Stimulated activated naive CD4-positive, alpha-beta T cell treated with Interleukin-2 at 50 U/mL for 16 hours (primary cell): ENCODE data around the gene GCDH.
"Not testable (repeated sequence)": the region's sequence is repeated elsewhere in the genome, so short reads cannot be mapped to it uniquely, and the experiment has no call there.

Experiments
- DNase-seq: peaks from one replicate; lab custom pipeline; 2025; lab: John Stamatoyannopoulos, UW

GCDH gene

DNA sequence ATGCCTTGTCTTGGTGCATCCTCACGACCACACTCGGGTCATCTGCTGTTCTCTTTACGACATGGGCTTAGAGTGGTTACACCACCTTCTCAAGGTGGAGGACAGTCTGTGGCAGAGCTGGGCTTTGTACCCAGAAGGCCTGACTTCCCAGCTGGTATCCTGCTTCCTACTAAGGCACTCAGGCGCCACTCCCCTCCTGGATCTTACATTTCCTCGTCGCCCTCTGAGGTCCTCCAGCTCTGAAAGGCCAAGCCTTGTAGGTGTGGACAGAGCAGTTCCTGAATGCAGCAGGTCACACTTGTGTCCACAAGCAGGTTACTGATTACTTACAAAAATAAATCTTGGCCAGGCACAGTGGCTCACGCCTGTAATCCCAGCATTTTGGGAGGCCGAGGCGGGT lies 16.2 kb downstream of the GCDH start:
- DNase-seq = no peak

- DNase-seq = no peak
These were observed 21.6 kb downstream of the GCDH start for GRCh38 chr19:12912571-12912970.

GRCh38 chr19:12913011-12913561 lies 22.1 kb downstream of the GCDH start:
- DNase-seq = no peak

GRCh38 chr19:12913851-12914690 lies 23.1 kb downstream of the GCDH start:
- DNase-seq = peak; percentile 15

- not testable (repeated sequence) for DNase-seq
These were observed 24.9 kb downstream of the GCDH start for GRCh38 chr19:12915860-12916259.

DNA sequence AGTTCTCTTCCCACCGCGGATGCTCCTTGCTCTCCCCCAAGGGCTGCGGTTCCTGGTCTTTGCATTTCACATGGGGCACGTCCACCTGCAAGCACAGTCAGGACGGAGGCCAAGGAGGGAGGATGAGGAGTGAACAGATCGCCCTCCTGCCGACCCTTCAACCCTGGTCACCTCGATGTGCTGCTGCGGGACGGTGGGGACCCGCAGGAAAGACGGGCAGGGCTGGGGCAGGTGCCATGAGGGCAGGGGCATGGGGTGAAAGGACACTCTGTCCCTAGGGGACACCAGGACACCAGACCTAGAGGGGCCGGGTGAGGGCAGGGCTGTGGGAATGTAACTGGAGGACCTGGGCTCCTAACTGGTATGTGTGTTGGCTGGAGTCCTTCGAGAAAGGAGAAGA lies 27.3 kb downstream of the GCDH start:
- no peak for DNase-seq

DNA sequence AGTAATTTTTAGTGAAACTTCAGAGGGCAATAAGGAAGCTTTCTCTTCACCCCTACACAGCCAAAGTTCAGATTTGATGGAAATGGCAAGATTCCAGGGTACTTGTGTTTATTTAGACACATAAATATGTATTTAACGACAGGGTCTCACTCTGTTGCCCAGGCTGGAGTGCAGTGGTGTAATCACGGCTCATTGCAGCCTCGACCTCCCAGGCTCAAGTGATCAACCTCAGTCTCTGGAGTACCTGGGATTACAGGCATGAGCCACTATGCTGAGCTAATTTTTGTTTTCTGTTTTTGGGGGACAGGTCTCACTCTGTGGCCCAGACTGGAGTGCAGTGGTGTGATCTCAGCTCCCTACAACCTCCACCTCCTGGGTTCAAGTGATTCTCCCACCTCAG lies 30.1 kb downstream of the GCDH start:
- DNase-seq = no peak

GRCh38 chr19:12922959-12923358 lies 32.0 kb downstream of the GCDH start:
- DNase-seq = no peak

- no peak for DNase-seq
These were observed 33.8 kb downstream of the GCDH start for GRCh38 chr19:12924621-12925310.

DNA sequence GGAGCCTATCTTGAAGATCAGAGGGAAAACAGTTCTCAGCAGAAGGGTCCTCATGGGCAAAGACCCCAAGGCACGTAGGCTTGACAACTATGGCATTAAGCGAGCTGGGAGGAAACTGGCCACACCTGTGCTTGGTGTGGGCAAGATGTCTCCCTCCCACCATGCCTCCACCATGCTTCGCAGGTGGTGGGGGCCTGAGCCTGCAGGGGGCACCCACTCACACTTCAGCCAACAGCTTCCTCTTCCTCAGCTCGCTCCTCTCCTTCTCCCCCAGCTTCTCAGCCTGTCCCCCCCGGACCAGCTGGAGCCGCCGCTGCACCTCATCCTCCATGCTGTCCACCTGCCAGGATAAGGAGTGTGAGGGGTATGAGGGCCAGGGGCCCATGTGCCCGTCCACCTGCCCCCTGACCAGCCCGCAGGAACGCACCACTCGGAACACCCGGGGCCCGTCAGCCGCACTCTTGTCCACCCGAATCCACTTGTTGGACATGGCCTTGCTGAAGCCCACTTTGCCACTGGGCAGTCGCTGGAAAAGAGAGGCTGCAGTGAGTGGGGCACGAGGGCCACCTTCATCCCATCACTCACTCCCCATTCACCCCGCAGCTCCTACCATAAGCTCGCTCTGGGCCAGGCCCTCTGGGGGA lies 39.2 kb downstream of the GCDH start:
- DNase-seq = no peak

DNA sequence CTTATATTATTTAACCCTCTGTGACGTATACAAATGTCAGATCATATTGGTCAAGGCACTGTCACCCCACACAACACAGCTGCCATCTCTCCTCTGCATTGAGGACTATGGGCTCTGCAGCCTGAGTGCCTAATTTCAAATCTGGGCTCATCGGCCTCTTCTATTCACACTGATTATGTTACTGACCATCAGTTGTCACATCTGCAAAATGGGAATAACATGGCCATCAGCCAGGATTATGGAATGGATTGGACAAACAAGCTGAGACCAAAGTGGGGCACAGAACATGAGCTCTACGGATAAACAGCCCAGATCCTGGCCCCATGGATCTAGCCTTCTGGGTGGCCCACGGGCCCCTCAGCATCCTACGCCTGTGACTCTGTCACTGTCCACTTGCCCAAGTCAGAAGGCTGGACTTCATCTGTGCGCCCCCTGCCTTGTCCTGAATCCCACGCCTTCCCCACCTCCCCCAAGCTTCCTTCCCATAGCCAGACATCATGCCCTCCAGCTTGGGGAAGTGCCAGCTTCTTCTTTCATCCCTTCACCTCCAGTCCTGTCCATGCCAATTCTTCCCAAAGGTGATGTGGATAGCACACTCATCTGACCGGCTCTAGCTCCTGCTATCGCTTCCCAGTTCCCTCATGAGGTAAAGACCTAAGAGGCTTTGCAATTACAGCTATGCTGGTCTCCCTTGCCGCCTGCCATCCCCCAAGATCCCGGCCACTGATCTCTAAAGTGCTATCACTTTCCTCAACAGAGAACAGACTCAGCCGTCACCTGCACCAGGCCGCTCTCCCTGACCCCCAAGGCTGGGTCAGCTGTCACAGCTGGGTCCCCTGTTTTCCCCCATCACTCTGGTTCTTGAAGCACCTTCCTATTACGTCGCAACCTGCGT lies 41.7 kb downstream of the GCDH start:
- no peak for DNase-seq

GRCh38 chr19:12933287-12934072 lies 42.5 kb downstream of the GCDH start, which contains the start of gene FARSA:
TSS of gene FARSA (minus strand) at chr19:12933711. CDS start at chr19:12933696, 15 bp downstream.
- peak; percentile 89 for DNase-seq

GRCh38 chr19:12935071-12935470 lies 44.1 kb downstream of the GCDH start:
- DNase-seq = no peak

DNA sequence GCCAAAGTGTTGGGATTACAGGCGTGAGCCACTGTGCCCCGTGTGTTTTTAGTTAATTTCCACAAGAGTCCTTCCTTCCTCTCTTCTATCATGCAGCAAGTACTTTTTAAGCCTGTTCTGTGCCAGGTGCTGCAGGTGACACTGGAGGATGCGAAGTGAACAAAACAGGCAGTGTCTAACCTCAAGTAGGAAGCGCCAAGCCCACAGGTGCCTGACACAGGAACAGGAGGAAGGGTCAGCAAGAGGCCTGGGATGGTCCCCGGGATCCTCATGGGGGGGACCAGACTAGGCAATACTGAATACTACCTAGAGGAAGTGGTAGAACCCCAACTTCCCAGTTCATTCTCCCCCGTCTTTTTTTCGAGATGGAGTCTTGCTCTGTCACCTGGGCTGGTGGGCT lies 45.6 kb downstream of the GCDH start:
- no peak for DNase-seq

- no peak for DNase-seq
These were observed 46.4 kb downstream of the GCDH start for GRCh38 chr19:12937093-12937926.

GRCh38 chr19:12937927-12938778 lies 47.2 kb downstream of the GCDH start, which contains the start of gene CALR:
TSS of gene CALR (plus strand) at chr19:12938609. CDS start at chr19:12938680, 71 bp downstream.
- DNase-seq = peak; percentile 100

DNA sequence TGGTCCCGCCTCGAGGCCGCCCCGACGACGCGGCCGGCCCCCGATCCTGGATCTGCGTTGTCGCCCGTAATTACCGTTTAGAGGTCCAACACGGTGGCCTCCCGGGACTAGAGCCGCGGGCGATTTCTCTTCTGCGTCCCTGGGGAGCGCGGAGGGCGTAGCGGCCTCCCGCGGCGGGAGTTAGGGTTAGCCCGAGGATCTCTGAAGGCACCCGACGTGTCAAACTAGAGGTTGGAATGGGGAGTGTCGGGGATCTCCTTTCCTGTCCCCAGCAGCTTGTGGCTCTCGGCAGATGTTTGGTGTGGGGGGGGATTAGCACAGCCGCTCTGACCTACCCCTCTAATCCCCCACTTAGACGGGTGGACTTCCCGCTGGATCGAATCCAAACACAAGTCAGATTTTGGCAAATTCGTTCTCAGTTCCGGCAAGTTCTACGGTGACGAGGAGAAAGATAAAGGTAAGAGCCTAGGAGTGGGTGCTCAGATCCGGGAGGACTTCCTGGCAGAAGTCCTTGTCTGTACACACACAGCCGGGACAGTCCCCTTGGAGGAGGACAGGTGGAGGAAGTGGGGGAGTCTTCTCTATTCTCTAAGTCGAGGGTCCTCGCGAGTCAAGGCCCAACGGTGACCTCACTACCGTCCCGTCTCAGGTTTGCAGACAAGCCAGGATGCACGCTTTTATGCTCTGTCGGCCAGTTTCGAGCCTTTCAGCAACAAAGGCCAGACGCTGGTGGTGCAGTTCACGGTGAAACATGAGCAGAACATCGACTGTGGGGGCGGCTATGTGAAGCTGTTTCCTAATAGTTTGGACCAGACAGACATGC lies 48.0 kb downstream of the GCDH start:
- peak; percentile 48 for DNase-seq

DNA sequence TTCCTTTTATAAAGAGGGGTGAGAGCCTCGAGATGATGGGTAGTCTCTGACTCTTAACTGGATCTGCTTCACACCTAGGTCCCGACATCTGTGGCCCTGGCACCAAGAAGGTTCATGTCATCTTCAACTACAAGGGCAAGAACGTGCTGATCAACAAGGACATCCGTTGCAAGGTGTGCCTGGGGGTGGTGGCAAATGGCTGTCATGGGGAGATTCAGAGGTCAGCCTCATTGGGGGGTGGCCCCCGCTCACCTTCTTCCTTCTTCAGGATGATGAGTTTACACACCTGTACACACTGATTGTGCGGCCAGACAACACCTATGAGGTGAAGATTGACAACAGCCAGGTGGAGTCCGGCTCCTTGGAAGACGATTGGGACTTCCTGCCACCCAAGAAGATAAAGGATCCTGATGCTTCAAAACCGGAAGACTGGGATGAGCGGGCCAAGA lies 49.0 kb downstream of the GCDH start:
- no peak for DNase-seq
